ENCODE results near the gene OR8B3.
A peak's percentile ranks its signal among the peaks of the same experiment; 100 is the strongest.
"Not testable (repeated sequence)": the region's sequence is repeated elsewhere in the genome, so short reads cannot be mapped to it uniquely, and the experiment has no call there.

OR8B3 gene, protein sequence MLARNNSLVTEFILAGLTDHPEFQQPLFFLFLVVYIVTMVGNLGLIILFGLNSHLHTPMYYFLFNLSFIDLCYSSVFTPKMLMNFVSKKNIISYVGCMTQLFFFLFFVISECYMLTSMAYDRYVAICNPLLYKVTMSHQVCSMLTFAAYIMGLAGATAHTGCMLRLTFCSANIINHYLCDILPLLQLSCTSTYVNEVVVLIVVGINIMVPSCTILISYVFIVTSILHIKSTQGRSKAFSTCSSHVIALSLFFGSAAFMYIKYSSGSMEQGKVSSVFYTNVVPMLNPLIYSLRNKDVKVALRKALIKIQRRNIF

DNA sequence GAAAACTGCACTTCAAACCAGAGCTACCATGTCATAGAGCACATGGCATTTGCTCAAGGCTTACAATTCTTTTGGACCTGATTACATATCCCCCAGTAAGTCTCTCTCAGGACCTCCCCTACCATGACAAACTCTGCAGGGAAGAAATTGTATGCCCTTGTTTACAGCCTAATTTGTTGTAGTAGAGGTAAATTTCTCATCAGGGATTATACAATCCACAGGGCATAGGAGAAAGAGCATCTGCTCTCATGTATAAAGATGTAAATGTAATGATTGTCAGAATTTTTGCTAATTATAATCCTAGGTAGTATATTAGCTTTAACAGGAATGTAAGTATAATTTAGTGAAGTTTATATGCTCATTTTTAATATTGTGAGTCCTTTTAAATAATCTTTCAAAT lies at the start of gene OR8B3:
TSS of gene OR8B3 (minus strand) at position 101 of the 400 bp plus-strand sequence. CDS start 1,673 bp downstream, outside the sequence.
- no peak for DNase-seq

DNA sequence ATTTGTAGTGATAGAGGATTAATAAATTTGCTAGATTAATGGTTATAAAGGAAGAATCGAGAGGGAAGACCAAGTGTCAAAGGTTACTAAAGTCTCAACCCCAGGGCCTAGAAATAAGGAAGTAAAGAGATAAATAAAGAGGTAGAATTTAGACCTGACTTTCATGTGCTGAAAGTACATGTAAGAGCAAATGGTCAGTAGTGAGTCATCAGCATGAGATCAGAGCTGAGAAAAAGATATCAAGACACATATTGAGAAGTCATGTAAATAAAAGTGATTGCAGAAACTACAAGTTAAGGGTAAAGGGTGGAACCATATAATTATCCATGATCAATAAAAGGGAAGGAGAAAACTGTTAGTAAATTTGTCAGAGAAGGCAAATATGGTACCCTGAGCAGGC lies 48.1 kb upstream of the OR8B3 start:
- no peak for DNase-seq

DNA sequence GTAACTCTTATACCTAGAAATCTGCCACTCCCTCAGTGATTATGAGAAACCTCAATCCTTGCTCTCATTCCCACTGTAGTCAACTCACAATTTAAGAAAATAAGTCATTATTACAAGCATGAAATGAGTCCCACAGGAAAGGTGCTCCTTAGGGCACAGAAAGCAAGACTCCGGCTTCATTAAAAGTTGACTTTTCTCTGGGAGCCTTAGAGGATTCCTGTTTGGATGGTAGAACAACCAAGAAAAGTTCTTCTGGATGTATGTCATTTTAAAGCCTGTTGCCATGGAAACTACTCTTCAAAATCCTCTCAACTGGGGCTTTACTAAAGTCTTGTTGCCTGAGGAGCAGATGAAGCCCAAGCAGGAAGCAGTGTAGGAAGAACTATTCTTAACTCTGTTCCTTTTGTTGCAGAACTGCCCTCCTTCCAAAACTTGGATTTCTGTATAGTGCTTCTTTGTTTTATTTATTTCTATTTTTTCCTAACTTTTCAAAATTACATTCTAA lies 46.9 kb upstream of the OR8B3 start, which contains the start of gene OR8B8:
TSS of gene OR8B8 (minus strand) at position 51 of the 505 bp plus-strand sequence. CDS start 4,611 bp downstream, outside the sequence.
- DNase-seq, result no peak

DNA sequence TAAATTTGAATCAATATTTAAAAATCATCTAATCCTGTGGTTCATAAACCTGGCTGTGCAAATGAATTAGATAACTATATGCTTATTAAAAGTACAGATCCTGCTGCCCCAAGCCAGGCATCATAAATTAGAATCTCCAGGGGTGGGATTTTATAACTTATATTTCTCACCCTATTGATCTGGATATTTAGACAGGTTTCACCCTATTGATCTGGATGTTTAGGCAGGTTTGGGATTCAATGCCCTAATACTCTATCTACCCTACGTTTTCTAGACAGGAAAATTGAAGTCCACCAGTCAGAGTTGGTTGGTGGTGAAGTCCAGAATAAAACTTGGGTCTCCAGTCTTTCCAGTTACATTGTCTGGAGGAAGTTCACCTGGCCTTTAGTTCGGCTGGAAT lies 44.0 kb upstream of the OR8B3 start:
- no peak for DNase-seq

DNA sequence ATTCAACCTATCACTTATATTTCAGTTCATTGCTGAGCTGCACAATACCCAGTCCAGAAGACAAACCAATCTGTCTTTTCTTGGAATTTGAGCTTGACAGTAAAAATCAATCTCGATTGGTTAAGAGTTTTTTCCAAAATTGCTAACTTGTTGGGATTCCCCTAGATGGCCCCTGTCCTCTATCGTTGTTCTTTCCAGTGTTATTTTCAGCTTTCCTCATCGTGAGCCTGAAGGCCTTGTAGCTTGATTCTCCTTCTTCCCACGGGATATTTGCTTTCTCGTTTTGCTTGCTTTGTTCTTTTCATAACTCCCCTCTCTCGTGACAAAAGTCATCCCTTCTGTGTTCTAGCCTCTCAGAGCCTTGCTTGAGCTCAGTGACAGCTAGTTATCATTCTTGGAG lies 43.6 kb upstream of the OR8B3 start:
- DNase-seq, result no peak

DNA sequence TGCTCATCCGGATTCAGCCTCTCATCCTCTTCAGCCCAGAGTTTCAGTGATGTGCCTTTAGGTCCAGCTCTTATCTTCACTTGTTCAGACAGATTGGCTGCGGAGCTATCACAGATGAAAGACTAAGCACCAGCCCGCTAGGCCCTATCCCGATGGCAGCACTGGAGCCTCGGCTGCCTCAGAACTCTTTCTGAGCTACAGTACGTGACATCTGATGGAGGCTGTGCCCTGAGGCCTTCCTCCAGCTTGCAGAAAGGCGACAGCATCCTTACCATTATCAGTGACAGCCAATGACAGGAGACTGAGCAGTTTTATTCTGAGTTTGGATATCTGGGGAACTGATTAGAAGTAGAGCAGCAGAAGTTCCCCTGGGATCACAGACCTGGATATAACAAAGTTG lies 42.7 kb upstream of the OR8B3 start:
- DNase-seq, result no peak

DNA sequence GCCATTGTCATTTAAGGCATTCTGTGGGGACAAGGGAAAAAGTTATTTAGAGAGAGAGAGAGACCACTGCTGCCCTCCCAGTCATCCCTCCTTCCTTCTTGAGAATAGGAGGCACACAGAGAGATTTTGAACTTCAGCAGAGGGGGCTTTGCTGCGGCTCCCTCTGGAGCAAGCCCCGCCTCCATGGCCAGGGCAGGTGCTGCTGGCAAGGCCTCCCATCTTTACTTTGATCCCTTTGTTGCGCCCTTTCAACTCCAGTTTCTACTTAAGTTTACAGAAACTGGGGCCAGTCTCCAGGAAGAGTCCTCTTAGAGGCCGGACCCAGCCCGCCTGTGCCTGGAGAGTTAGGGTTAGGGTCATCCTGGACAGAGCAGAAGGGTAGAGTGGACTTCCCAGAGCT lies 42.3 kb upstream of the OR8B3 start:
- DNase-seq, result no peak

DNA sequence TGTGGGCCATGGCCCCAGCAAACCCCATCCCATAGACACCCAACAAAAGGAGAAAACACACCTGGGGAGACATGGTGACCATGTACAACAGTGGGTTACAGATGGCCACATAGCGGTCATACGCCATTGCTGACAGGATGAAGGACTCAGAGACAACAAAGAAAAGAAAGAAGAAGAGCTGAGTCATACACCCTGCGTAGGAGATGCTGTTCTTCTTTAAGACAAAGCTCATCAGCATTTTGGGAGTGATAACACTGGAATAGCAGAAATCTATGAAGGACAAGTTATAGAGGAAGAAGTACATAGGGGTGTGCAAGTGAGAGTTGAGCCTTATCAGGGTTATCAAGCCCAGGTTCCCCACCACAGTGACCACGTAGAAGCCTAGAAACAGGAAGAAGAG lies 41.8 kb upstream of the OR8B3 start:
- DNase-seq, result no peak

DNA sequence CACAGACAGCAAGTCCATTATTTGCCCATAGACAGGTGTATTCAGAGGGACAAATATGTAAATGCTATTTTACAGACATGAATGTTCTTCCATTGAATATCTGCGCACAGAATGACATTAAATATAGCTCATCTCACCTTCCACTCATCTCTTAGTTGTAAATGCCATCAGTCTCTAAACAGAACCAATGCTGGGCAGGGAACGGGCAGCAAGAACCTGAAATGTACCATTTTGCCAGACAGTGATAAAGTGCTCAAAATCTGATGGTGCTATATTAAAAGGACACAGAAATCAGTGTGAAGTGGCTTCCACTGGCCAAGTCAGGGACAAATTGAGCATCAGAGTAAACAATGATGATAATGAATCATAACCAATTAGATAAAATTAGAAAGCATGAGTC lies 35.9 kb upstream of the OR8B3 start:
- DNase-seq, result no peak

DNA sequence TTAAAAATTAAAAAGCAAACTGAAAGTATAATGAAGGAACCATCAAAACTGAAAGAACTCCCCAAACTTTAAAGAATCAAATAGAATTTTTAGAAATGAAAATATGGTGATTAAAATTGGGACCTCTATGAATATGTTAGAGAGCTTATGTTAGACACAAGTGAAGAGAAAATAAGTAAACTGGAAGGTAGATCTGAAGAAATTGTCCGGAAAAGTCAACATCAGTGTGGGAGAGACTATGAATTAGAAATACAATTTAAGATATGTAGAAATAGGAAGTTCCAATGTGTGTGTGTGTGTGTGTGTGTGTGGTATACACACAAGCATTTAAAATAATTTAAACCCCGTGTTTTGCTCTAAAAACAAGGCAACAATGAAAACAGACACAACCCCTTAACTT lies 30.8 kb upstream of the OR8B3 start:
- no peak for DNase-seq

DNA sequence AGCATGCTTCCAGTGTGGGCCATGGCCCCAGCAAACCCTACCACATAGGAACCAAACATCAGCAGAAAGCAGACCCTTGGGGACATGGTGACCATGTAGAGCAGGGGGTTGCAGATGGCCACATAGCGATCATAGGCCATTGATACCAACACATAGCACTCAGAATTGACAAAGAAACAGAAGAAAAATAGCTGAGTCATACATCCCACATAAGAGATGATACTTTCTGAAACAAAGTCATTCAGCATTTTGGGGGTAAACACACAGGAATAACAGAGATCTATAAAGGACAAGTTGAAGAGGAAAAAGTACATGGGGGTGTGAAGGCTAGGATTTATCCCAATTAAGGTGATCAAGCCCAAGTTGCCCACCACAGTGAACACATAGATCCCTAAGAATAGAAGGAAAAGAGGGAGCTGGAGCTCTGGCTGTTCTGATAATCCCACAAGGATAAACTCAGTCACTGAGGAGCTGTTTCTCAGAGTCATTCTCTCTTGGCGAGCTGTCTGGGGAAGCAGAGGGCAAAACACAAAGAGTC lies 25.6 kb upstream of the OR8B3 start, which contains the start of gene OR8B4:
TSS of gene OR8B4 (minus strand) at position 488 of the 538 bp plus-strand sequence. CDS start at position 488, 0 bp downstream.
- DNase-seq, result no peak

DNA sequence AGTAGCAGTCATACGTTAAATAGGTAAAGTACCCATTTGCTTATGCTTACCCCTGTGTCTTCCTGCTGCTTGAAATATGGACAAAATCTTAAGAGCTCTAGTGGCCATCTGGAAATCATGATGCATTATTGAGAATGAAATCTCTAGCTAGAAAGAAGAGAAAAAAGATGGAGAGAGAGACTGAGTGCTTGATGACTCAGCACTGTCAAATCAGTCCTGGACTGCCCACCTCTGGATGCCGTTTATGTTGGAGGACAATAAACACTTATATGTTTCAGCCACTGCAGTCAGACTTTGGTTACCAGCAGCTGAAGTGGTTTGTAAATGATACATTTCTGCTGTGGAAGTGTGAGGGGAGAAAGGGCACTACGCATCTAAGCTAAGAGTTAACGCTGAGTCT lies 22.2 kb upstream of the OR8B3 start:
- DNase-seq, result no peak

DNA sequence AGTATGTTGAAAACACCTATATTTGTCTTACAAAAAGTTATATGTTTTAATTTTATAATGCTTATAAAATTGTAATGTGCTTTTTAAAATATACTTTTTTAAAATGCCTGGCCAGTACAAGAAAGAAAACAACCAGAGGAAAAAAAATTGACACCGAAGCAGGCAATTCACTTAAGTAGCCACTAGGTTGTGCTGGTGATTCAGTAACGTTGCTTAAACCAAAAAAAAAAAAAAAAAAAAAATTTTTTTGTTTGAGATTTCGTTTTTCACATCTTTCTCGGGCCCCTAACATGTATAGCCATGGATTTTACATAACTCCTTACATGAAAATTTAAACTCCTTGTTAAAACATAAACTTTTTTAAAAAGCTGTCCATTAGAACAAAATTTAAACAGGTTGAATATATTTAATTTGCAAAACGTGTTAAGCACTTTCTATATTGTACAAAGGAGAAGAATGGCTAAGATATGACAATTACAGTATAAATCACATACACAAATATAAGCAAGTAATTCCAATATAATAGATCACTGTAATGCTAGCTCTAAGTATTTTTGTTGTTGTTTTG lies 16.6 kb upstream of the OR8B3 start:
- no peak for DNase-seq

DNA sequence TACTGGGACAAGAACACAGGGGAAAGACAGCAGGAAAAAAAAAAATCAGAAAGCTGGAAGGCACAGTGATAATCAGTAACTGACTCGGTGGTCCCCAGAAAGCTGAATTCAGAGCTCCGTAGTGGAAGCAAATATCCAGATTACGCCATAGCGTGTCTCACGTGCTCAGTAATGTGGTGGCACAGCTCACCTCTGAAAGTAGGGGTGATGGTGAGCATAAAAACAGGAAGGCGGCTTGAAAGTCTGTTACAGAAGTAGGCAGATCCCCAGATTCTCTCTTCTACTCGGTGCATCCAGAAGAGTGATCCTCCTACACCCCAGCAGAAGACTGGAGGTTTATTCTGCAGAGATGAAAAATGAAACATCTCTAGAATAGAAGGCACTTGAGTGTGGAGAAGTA lies 11.1 kb upstream of the OR8B3 start:
- no peak for DNase-seq

DNA sequence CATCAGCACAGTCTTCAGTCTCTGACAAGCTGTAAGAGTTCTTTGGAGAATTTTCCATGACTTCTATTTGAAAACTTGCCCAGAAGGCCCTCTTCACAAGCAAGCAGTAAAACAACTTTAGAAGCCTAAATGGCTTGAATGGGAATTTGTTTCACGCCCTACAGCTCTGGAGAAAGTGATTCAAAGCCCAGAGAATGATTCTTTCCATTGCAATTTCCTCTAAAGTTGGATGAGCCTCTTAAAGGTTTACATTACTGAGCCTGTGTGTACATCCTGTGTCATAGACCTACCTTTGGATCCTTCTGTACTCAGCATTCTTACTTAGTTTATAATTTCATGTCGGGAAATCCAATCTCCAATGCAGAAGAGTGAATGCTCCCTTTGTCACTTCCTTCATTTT lies 6.8 kb upstream of the OR8B3 start:
- DNase-seq, result no peak

DNA sequence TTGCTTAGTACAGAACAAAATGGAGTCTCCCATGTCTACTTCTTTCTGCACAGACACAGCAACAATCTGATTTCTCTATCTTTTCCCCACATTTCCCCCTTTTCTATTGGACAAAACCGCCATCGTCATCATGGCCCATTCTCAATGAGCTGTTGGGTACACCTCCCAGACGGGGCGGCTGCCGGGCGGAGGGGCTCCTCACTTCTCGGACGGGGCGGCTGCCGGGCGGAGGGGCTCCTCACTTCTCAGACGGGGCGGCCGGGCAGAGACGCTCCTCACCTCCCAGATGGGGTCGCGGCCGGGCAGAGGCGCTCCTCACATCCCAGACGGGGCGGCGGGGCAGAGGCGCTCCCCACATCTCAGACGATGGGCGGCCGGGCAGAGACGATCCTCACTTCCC lies 4.4 kb upstream of the OR8B3 start:
- DNase-seq, result not testable (repeated sequence)

DNA sequence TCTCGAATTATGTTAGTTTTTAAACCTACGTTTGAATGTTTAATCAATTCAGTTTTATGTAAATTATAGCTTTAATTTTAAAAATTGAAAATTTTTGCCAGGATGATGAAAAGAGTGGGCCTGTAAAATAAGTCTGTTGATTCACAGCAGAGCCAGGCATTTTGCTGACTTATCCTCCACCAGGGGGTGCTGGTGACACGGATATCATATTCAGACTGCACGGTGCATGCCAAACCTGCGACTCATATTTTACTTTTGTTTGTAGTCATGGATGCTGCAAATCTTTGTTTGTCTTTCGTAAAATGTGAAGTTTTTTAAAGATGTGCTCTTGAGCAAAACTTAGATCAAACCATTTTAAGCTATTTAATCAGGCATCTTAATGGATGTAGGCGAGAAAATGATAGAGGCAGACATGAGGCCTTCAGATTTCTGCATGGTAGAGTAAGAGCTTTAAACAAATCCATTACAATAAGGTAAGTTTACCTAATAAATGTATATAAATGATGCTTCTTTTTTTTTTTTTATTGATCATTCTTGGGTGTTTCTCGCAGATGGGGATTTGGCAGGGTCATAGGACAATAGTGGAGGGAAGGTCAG lies 3.6 kb upstream of the OR8B3 start:
- DNase-seq, result peak; percentile 83

DNA sequence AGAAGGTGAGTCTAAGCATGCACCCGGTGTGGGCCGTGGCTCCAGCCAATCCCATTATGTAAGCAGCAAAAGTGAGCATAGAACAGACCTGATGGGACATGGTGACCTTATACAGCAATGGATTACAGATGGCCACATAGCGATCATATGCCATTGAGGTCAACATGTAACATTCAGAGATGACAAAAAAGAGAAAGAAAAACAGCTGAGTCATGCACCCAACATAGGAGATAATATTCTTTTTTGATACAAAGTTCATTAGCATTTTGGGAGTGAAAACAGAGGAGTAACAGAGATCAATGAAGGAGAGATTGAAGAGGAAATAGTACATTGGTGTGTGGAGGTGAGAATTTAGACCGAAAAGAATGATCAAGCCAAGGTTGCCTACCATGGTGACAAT lies 2.0 kb downstream of the OR8B3 start:
- DNase-seq, result not testable (repeated sequence)

DNA sequence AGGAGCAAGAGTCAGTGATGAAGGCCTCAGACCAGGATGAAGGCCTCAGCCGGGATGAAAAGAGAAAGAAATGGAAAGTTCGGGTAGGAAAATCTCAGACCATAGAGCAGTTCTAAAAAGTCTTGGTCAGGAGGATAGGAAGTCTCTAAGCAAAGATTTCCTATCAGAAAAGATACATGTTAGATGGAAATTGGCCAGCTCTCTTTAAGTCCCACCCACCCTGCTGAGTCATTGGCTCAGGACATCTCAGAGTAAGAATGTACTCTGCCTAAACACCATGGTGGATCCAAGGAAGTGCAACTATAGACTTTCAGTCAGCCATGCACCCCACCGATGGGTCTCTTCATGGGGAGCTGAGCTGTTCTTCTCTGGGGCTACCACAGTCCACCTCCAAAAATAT lies 4.4 kb downstream of the OR8B3 start:
- DNase-seq, result no peak

DNA sequence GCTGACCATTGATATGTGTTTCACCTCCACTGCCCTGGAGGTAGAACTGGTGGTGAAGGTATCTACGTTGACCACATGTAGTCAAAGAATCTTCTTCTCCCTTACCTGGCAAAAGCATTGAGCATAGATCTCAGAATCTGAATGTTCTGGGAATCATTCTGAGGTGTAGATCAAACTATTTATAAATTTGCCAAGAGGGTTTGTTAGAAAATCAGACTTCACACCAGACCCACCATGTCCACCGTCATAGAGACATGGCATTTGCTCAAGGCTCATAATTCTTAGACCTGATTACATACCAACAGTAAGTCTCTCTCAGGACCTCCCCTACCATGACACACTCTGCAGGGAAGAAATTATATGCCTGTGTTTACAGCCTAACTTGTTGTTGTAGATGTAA lies 14.4 kb downstream of the OR8B3 start, which contains the start of gene OR8B2:
TSS of gene OR8B2 (minus strand) at position 101 of the 400 bp plus-strand sequence. CDS start 1,156 bp downstream, outside the sequence.
- DNase-seq, result no peak

DNA sequence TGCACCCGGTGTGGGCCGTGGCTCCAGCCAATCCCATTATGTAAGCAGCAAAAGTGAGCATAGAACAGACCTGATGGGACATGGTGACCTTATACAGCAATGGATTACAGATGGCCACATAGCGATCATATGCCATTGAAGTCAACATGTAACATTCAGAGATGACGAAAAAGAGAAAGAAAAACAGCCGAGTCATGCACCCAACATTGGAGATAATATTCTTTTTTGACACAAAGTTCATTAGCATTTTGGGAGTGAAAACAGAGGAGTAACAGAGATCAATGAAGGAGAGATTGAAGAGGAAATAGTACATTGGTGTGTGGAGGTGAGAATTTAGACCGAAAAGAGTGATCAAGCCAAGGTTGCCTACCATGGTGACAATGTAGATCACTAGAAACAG lies 16.0 kb downstream of the OR8B3 start:
- not testable (repeated sequence) for DNase-seq

DNA sequence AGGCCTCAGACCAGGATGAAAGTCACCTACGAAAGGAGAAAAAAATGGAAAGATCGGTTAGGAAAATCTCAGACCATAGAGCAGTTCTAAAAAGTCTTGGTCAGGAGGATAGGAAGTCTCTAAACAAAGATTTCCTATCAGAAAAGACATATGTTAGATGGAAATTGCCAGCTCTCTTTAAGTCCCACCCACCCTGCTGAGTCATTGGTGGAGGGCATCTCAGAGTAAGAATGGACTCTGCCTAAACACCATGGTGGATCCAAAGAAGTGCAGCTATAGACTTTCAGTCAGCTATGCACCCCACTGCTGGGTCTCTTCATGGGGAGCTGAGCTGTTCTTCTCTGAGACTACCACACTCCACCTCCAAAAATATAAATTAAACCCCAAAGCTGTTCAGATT lies 18.2 kb downstream of the OR8B3 start:
- DNase-seq, result no peak

DNA sequence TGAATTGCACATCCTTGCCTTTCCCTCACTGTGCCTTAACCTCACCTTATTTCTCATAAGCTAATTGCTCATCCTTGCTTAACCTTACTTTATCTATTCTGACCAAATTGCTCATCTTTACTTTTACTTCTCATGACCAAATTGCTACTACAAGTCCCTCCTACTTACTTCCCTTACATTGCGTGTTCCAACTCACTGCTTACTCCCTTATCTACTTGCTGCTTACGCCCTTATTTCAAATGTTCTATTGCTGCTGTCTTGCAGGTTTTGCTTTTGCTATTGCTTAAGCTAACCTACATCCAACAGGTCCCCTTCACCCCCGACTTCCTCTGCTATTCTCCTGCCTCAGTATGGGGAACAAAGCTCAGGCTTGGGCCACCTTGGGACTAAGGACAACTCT lies 22.5 kb downstream of the OR8B3 start:
- no peak for DNase-seq

DNA sequence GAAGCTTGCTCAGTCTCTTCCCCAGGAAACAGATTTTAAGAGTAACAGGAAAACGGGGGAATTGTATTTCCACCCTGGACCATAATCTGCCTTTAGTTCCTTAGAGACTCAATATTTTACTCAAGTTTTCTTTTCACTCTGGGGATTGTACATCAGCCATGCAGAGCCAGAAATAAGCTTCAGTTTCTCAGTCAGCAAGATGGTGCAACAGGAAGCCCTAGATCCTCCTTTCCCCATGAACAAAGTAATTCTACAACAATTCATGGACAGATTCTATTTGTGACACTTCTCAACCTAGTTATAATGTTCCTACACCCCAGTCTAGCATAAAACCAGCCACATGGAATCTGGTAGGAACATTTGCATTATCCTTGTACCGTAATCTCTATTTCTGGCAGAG lies 39.3 kb downstream of the OR8B3 start:
- no peak for DNase-seq

All from islet precursor cell (in vitro differentiated cells).